Transverse colon (tissue), 4 donors: ENCODE data around the gene CENPB. TPM values are rescaled to one million over a fixed set of nuclear protein-coding genes. Genes with fewer than 3 reads are reported as not detected.
"Not testable (repeated sequence)": the region's sequence is repeated elsewhere in the genome, so short reads cannot be mapped to it uniquely, and the experiment has no call there.

Source experiments
- DNase-seq: peaks from one replicate; pipeline ENCODE4 v3.0.0-alpha.2; 2019
- H3K27ac ChIP-seq, 4 donors: fragments of 200-600 bp; sonication (generic); 2 replicates each; pipeline ENCODE4 v1.5.1; 2016 to 2018; ENCODE audit warnings: inconsistent platforms in 4 of 4
- H3K27me3 ChIP-seq: fragments of 200-600 bp; sonication (generic); 2 replicates; pipeline ENCODE4 v1.5.1; 2017; ENCODE audit warnings: inconsistent platforms
- H3K36me3 ChIP-seq, 4 donors: fragments of 200-600 bp; sonication (generic); 2 replicates each; pipeline ENCODE4 v1.5.1; 2017 to 2019; ENCODE audit warnings: inconsistent platforms in 4 of 4
- H3K4me1 ChIP-seq, 4 donors: fragments of 200-600 bp; sonication (generic); 2 replicates each; pipeline ENCODE4 v1.5.1; 2017 to 2020; ENCODE audit warnings: inconsistent platforms in 4 of 4
- H3K4me3 ChIP-seq, 4 donors: fragments of 200-600 bp; sonication (generic); 1 replicate in 1 of 4; 2 replicates in 3 of 4; pipeline versions ENCODE4 v1.5.1 to v1.6.1; 2017 to 2019; ENCODE audit warnings: inconsistent platforms in 4 of 4
- H3K9me3 ChIP-seq, 2 donors: fragments of 200-600 bp; sonication (generic); 2 replicates each; pipeline ENCODE4 v1.5.1; 2017 to 2019; ENCODE audit warnings: inconsistent platforms in 2 of 2
- EP300 ChIP-seq: sonication (generic); formaldehyde crosslinking; IDR thresholded peaks from one replicate; pipeline ENCODE4 v1.6.1; 2017; ENCODE audit warnings: antibody characterized with exemption, low read depth
- POLR2A ChIP-seq: fragments of 450-650 bp; IDR thresholded peaks from one replicate; pipeline ENCODE4 v1.6.1; 2016; ENCODE audit warnings: antibody characterized with exemption, mild to moderate bottlenecking, moderate library complexity
- POLR2AphosphoS5 ChIP-seq, 3 donors: sonication (generic); formaldehyde crosslinking; IDR thresholded peaks; one replicate each; pipeline ENCODE4 v1.6.1; 2016; ENCODE audit warnings: antibody characterized with exemption in 3 of 3
- WGBS, 2 donors: methylation state at CpG; one replicate each; pipeline ENCODE4 v1.1.5; 2018; ENCODE audit warnings: low coverage in 1 of 2; 5-methylcytosine and 5-hydroxymethylcytosine counted together
- in situ Hi-C, 4 donors: fragments of 200-750 bp; cut with MboI; loops; one replicate each; pipeline versions ENCODE4 v1.15.0 to v1.15.1; 2017; ENCODE audit warnings: low sequenced_read_pairs in 3 of 4, low pct_ligation_motif_present in 1 of 4, low pct_unique_long_range_greater_than_20kb in 1 of 4
- intact Hi-C: fragments of 100-400 bp; cut with DNase I; formaldehyde crosslinking; loops from one replicate; pipeline ENCODE4 v1.15.1; 2023; ENCODE audit warnings: low total_unique reads
- total RNA-seq, 4 donors: library from RNA; depleted of rRNA; stranded (reverse); fragments of >200 nt; gene quantifications; one replicate each; pipeline ENCODE4 v1.1.0, GENCODE V29; 2016
- TF ChIP-seq, protein P1 (sequence below), 5 experiments: fragments of 200-600 bp in 3 of 5; fragments of 450-650 bp in 2 of 5; sonication (generic) in 3 of 5; IDR thresholded peaks; 1 replicate in 2 of 5; 2 replicates in 3 of 5; pipeline ENCODE4 v1.5.1; 2016 to 2017; ENCODE audit warnings: antibody characterized with exemption in 5 of 5, inconsistent platforms in 3 of 5, mild to moderate bottlenecking in 2 of 5, moderate library complexity in 1 of 5

The CENPB gene
- total RNA-seq = 10 to 100 TPM; 66.6 to 83.1 (median 72.8) TPM

DNA sequence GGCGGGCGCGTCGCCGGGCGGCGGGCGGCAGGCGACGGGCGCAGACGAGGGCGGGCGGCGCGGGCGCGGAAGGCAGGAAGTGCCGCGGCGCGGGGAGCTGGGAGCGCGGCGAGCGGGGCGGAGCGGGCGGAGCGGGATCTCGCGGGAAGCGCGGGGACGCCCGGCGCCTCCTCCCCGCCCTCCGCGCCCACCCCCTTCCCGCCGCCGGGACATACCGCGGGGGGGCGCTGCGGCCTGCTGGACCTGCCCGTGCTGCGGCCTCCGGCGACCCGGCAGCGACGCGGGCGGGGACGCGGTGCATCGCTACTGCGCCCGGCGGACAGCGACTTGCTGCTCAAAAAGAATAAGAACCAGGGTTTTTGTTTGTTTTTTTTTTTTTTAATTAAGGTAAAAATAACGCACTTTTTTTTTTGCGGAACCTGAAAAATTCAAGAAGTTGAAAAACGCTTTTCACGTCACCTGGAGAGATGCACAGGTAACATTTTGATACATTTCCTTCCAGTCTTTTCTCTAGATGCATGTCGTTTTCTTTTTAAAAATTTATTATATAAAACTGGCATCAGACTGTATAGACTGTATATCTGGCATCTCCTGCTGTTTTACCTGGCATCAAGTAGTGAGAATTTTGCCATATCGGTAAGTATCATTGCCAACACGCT is at the start of gene CENPB:
TSS of gene CENPB (minus strand) at position 76 of the 659 bp plus-strand sequence. CDS start 257 bp downstream, outside the sequence.
- whole genome bisulfite sequencing, 2 donors = 6 to 27% methylated on average over 7 to 27 of the region's 70 CpGs

GRCh38 chr20:3836132-3836531 is 49.6 kb upstream of the CENPB start:
- no peak overlapping the region for H3K4me3 ChIP-seq
- intact Hi-C loops = no loop called here
- TF ChIP-seq, protein P1, sequence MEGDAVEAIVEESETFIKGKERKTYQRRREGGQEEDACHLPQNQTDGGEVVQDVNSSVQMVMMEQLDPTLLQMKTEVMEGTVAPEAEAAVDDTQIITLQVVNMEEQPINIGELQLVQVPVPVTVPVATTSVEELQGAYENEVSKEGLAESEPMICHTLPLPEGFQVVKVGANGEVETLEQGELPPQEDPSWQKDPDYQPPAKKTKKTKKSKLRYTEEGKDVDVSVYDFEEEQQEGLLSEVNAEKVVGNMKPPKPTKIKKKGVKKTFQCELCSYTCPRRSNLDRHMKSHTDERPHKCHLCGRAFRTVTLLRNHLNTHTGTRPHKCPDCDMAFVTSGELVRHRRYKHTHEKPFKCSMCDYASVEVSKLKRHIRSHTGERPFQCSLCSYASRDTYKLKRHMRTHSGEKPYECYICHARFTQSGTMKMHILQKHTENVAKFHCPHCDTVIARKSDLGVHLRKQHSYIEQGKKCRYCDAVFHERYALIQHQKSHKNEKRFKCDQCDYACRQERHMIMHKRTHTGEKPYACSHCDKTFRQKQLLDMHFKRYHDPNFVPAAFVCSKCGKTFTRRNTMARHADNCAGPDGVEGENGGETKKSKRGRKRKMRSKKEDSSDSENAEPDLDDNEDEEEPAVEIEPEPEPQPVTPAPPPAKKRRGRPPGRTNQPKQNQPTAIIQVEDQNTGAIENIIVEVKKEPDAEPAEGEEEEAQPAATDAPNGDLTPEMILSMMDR (IDR thresholded peaks at IDR 0.05) = no peak
- TF ChIP-seq EP300 = no peak
- TF ChIP-seq POLR2A = no peak
- no peak for TF ChIP-seq POLR2AphosphoS5 (IDR thresholded peaks at IDR 0.05)

More for the DNA sequence above, at the start of gene CENPB:
- Histone ChIP-seq H3K4me1 (peaks cover 26 to 50% (median 38%) of the 10 kb centered on the region in 4 donors), H3K4me3 (peak within 1 kb of the TSS; percentile 20 to 61 (median 48)), H3K36me3 (no peaks in the 10 kb centered on the region), H3K9me3 (no peaks in the 10 kb centered on the region), H3K27me3 (no peaks in the 10 kb centered on the region), H3K27ac (peak within 1 kb of the TSS; percentile 80 to 84 (median 82))
- peak; percentile 94 for DNase-seq
- TF ChIP-seq POLR2AphosphoS5 (IDR thresholded peaks at IDR 0.05) (peak in 2 of 3 donors; percentile 21 to 53), EP300 (no peak), POLR2A (no peak)
- TF ChIP-seq, protein P1 (IDR thresholded peaks at IDR 0.05) = peak; percentile 58 to 91 (median 76)
- intact Hi-C loops (loop anchor here (2.0 kb wide), 1 partner anchor 32 kb away; no protein-coding TSS in a partner anchor), in situ Hi-C loops (no loop called here)

GRCh38 chr20:3829891-3830290 is 43.4 kb upstream of the CENPB start:
- in situ Hi-C loops, H3K4me1 ChIP-seq, DNase-seq, H3K27me3 ChIP-seq, H3K9me3 ChIP-seq, H3K4me3 ChIP-seq, H3K36me3 ChIP-seq, intact Hi-C loops, H3K27ac ChIP-seq: not testable (repeated sequence)
- 80 to 97% methylated on average over 1 to 5 of the region's 5 CpGs for WGBS, 2 donors

More at GRCh38 chr20:3836132-3836531, 49.6 kb upstream of the CENPB start:
- H3K27ac ChIP-seq = no peak overlapping the region
- no peaks in the 10 kb centered on the region for H3K36me3 ChIP-seq
- no peaks in the 10 kb centered on the region for H3K27me3 ChIP-seq
- 91 to 94% methylated on average over 4 of the region's 4 CpGs for WGBS, 2 donors
- no peaks in the 10 kb centered on the region for H3K4me1 ChIP-seq
- DNase-seq = no peak
- in situ Hi-C loops = no loop called here
- no peaks in the 10 kb centered on the region for H3K9me3 ChIP-seq

DNA sequence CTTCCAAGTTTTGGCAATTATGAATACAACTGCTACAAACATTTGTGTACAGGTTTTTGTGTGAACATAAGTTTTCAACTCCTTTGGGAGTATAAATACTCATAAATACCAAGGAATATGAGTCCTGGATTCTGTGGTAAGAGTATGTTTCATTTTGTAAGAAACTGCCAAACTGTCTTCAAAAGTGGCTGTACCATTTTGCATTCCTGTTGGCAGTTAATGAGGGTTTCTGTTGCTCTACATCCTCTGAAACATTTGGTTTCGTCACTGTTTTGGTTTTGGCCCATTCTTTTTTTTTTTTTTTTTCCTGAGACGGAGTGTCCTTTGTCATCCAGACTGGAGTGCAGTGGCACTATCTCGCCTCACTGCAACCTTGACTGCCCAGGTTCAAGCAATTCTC is 42.3 kb upstream of the CENPB start:
- no peak for TF ChIP-seq POLR2A
- TF ChIP-seq EP300 = no peak
- TF ChIP-seq POLR2AphosphoS5 (IDR thresholded peaks at IDR 0.05) = no peak
- TF ChIP-seq, protein P1 (IDR thresholded peaks at IDR 0.05) = no peak
- in situ Hi-C loops (no loop called here), intact Hi-C loops (no loop called here)
- Histone ChIP-seq H3K27ac (no peak overlapping the region), H3K4me3 (no peak overlapping the region), H3K36me3 (peaks cover 0 to 6% (median 3%) of the 10 kb centered on the region in 4 donors), H3K9me3 (no peaks in the 10 kb centered on the region), H3K27me3 (no peaks in the 10 kb centered on the region), H3K4me1 (no peaks in the 10 kb centered on the region)
- DNase-seq = no peak
- WGBS, 2 donors = 86 to 100% methylated on average over 2 to 3 of the region's 3 CpGs
